ENCODE results near the gene PANK4. TPM values are rescaled to one million over a fixed set of nuclear protein-coding genes. Genes with fewer than 3 reads are reported as not detected.
A peak's percentile ranks its signal among the peaks of the same experiment; 100 is the strongest.

PANK4 gene
- total RNA-seq, 1 experiment from 2014 or later, result 27.0 TPM

- Histone ChIP-seq H3K4me3 (ENCODE audit: low read depth, low read length) (peak overlapping the region; percentile 10), H3K9me3 (no peaks in the 10 kb centered on the region), H3K4me1 (0 out of 2 replicates have a peak, but pooled peaks cover 3% of the 10 kb centered on the region), H3K36me3 (ENCODE audit: control insufficient read depth, insufficient read depth, low read length) (no peaks in the 10 kb centered on the region), H3K27me3 (replicated peaks; ENCODE audit: control insufficient read depth, insufficient read depth, low read length) (peaks cover 3% of the 10 kb centered on the region)
- no TSS peak for BruUV-seq (replicated peaks)
- no peak for TF ChIP-seq CTCF (IDR thresholded peaks at IDR 0.05; ENCODE audit: insufficient read depth in 1 of 2, low read depth in 1 of 2, low read length in 1 of 2, severe bottlenecking in 1 of 2, unreplicated experiment in 1 of 2)
- no peaks in the 10 kb centered on the region for H3K4me1 Mint-ChIP-seq (ENCODE audit: low read depth, unreplicated experiment)
- peak overlapping the region; percentile 31 for H3K4me3 Mint-ChIP-seq (ENCODE audit: unreplicated experiment)
- POLR2A ChIA-PET, result no interaction called here
- H3K27me3 Mint-ChIP-seq (ENCODE audit: insufficient read depth, unreplicated experiment), result peaks cover 4% of the 10 kb centered on the region
- intact Hi-C loops (cut with micrococcal nuclease; ENCODE audit: unreplicated experiment), result loop anchor here (5.0 kb wide), 1 partner anchor 58 kb away; the partner anchor contains the start of gene PRXL2B
- no peaks in the 10 kb centered on the region for H3K9me3 Mint-ChIP-seq (ENCODE audit: unreplicated experiment)
- DNase-seq, result peak in 1 of 2 experiments; percentile 68
- peaks cover 6% of the 10 kb centered on the region for H3K36me3 Mint-ChIP-seq (ENCODE audit: insufficient read depth, unreplicated experiment)
- CTCF ChIA-PET, result no interaction called here
- H3K27ac Mint-ChIP-seq (ENCODE audit: unreplicated experiment), result no peak overlapping the region
Observed at GRCh38 chr1:2528966-2529783, 2.8 kb upstream of the PANK4 start.

- peaks cover 3% of the 10 kb centered on the region for H3K27me3 ChIP-seq (replicated peaks; ENCODE audit: control insufficient read depth, insufficient read depth, low read length)
- ChIA-PET CTCF (no interaction called here), POLR2A (no interaction called here)
- no peak overlapping the region for H3K4me3 ChIP-seq (ENCODE audit: low read depth, low read length)
- H3K9me3 ChIP-seq, result no peaks in the 10 kb centered on the region
- 0 out of 2 replicates have a peak, but pooled peaks cover 3% of the 10 kb centered on the region for H3K4me1 ChIP-seq
- intact Hi-C loops (cut with micrococcal nuclease; ENCODE audit: unreplicated experiment), result loop anchor here (5.0 kb wide), 1 partner anchor 59 kb away; the partner anchor contains the start of gene PRXL2B
- no peaks in the 10 kb centered on the region for H3K36me3 ChIP-seq (ENCODE audit: control insufficient read depth, insufficient read depth, low read length)
- TF ChIP-seq CTCF (IDR thresholded peaks at IDR 0.05; ENCODE audit: insufficient read depth in 1 of 2, low read depth in 1 of 2, low read length in 1 of 2, severe bottlenecking in 1 of 2, unreplicated experiment in 1 of 2), result no peak
- Mint-ChIP-seq H3K4me1 (ENCODE audit: low read depth, unreplicated experiment) (no peaks in the 10 kb centered on the region), H3K4me3 (ENCODE audit: unreplicated experiment) (no peak overlapping the region), H3K36me3 (ENCODE audit: insufficient read depth, unreplicated experiment) (peaks cover 6% of the 10 kb centered on the region), H3K27me3 (ENCODE audit: insufficient read depth, unreplicated experiment) (peaks cover 4% of the 10 kb centered on the region), H3K27ac (ENCODE audit: unreplicated experiment) (no peak overlapping the region), H3K9me3 (ENCODE audit: unreplicated experiment) (no peaks in the 10 kb centered on the region)
- BruUV-seq (replicated peaks), result no TSS peak
- DNase-seq, result no peak
Observed at GRCh38 chr1:2528611-2528965, 2.2 kb upstream of the PANK4 start.

GRCh38 chr1:2528016-2528415, 1.6 kb upstream of the PANK4 start:
- H3K9me3 ChIP-seq, result no peaks in the 10 kb centered on the region
- no peak overlapping the region for H3K4me3 ChIP-seq (ENCODE audit: low read depth, low read length)
- Mint-ChIP-seq H3K4me3 (ENCODE audit: unreplicated experiment) (no peak overlapping the region), H3K9me3 (ENCODE audit: unreplicated experiment) (no peaks in the 10 kb centered on the region), H3K36me3 (ENCODE audit: insufficient read depth, unreplicated experiment) (peaks cover 6% of the 10 kb centered on the region), H3K4me1 (ENCODE audit: low read depth, unreplicated experiment) (no peaks in the 10 kb centered on the region), H3K27ac (ENCODE audit: unreplicated experiment) (no peak overlapping the region), H3K27me3 (ENCODE audit: insufficient read depth, unreplicated experiment) (peaks cover 4% of the 10 kb centered on the region)
- intact Hi-C loops (cut with micrococcal nuclease; ENCODE audit: unreplicated experiment), result loop anchor here (5.0 kb wide), 1 partner anchor 59 kb away; the partner anchor contains the start of gene PRXL2B
- ChIA-PET CTCF (no interaction called here), POLR2A (no interaction called here)
- no peaks in the 10 kb centered on the region for H3K36me3 ChIP-seq (ENCODE audit: control insufficient read depth, insufficient read depth, low read length)
- BruUV-seq (replicated peaks), result no TSS peak
- H3K27me3 ChIP-seq (replicated peaks; ENCODE audit: control insufficient read depth, insufficient read depth, low read length), result peaks cover 3% of the 10 kb centered on the region
- no peak for TF ChIP-seq CTCF (IDR thresholded peaks at IDR 0.05; ENCODE audit: insufficient read depth in 1 of 2, low read depth in 1 of 2, low read length in 1 of 2, severe bottlenecking in 1 of 2, unreplicated experiment in 1 of 2)
- DNase-seq, result no peak
- 0 out of 2 replicates have a peak, but pooled peaks cover 3% of the 10 kb centered on the region for H3K4me1 ChIP-seq
